ENCODE data around the gene GIMAP4. TPM values are rescaled to one million over a fixed set of nuclear protein-coding genes. Genes with fewer than 3 reads are reported as not detected.

The GIMAP4 gene
- total RNA-seq, 2 donors from 2014 or later = 8.2 to 13.0 TPM

DNA sequence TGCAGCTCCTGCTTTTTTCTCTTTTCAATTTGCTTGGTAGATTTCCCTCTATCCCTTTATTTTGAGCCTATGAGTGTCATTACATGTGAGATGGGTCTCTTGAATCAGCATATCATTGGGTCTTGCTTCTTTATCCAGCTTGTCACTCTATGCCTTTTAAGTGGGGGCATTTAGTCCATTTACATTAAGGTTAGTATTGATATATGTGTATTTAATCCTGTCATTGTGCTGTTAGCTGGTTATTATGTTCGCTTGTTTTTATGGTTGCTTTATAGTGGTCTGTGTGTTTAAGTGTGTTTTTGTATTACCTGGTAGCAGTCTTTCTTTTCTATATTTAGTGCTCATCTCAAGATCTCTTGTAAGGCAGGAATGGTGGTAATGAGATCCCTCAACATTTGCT lies 35.5 kb upstream of the GIMAP4 start:
- Histone ChIP-seq H3K27me3 (no peaks in the 10 kb centered on the region), H3K4me1 (no peaks in the 10 kb centered on the region), H3K9me3 (peaks cover 0 to 12% (median 0%) of the 10 kb centered on the region in 3 donors), H3K27ac (no peak overlapping the region), H3K4me3 (no peak overlapping the region), H3K36me3 (replicated peaks in 1 of 2; ENCODE audit: insufficient read depth in 1 of 2, low read depth in 2 of 2) (no peaks in the 10 kb centered on the region)
- 64 to 75% methylated on average over 1 of the region's 1 CpG for WGBS, 2 donors
- no peak for TF ChIP-seq CTCF (IDR thresholded peaks at IDR 0.05)
- TF ChIP-seq POLR2A (IDR thresholded peaks at IDR 0.05) = no peak
- intact Hi-C loops (cut with DNase I) = no loop called here
- ATAC-seq = no peak
- DNase-seq = no peak

- WGBS, 2 donors = 92 to 94% methylated on average over 2 of the region's 2 CpGs
- Histone ChIP-seq H3K27me3 (no peaks in the 10 kb centered on the region), H3K36me3 (replicated peaks in 1 of 2; ENCODE audit: insufficient read depth in 1 of 2, low read depth in 2 of 2) (no peaks in the 10 kb centered on the region), H3K4me1 (no peaks in the 10 kb centered on the region), H3K27ac (no peak overlapping the region), H3K9me3 (peaks cover 0 to 36% (median 0%) of the 10 kb centered on the region in 3 donors), H3K4me3 (no peak overlapping the region)
- DNase-seq (no peak), ATAC-seq (no peak)
- intact Hi-C loops (cut with DNase I) = no loop called here
- TF ChIP-seq POLR2A (IDR thresholded peaks at IDR 0.05) (no peak), CTCF (IDR thresholded peaks at IDR 0.05) (no peak)
Measured at GRCh38 chr7:150538259-150538658, 28.9 kb upstream of the GIMAP4 start.

DNA sequence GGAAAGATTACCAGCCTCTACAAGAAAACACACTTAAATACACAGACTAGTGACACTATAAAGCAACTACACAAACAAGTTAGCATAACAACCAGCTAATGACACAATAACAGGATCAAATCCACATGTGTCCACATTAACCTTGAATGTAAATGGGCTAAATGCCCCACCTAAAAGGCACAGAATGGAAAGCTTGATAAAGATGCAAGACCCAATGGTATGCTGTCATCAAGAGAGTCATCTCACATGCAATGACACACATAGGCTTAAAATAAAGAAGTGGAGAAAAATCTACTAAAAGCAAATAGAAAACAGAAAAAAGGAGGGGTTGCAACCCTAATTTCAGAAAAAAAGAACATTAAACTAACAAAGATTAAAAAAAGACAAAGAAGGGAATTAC lies 14.0 kb upstream of the GIMAP4 start:
- H3K4me3 ChIP-seq = no peak overlapping the region
- no peak for DNase-seq
- H3K36me3 ChIP-seq (replicated peaks in 1 of 2; ENCODE audit: insufficient read depth in 1 of 2, low read depth in 2 of 2) = no peaks in the 10 kb centered on the region
- no peak overlapping the region for H3K27ac ChIP-seq
- ATAC-seq = no peak
- H3K27me3 ChIP-seq = no peaks in the 10 kb centered on the region
- intact Hi-C loops (cut with DNase I) = no loop called here
- H3K9me3 ChIP-seq = no peaks in the 10 kb centered on the region
- H3K4me1 ChIP-seq = no peaks in the 10 kb centered on the region
- TF ChIP-seq POLR2A (IDR thresholded peaks at IDR 0.05) = no peak

DNA sequence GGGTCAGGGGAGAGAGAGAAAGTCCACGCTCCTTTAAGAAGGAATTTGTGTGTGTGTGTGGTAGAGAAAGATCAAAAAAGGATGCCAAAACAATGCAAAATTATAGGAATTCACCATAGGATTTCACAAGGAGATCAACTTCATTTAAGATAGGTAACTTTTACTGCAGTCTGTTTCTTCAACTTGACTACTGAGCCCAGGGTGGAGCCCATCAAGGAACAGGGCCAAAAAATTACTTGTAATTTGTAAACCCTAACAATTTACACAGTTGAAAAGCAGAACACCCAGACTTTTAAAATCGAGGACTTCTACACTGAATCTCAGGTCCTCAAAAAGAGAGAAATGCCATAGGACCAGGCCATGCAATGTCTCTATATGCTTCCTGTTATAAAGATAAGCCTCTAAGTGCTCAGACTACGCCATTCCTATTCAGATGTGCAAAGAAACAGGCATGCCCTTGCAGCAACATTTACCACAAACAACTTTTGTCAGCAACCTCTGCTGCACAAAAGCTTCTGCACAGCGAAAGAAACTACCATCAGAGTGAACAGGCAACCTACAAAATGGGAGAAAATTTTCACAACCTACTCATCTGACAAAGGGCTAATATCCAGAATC lies 10.6 kb upstream of the GIMAP4 start:
- Histone ChIP-seq H3K27ac (no peak overlapping the region), H3K36me3 (replicated peaks in 1 of 2; ENCODE audit: insufficient read depth in 1 of 2, low read depth in 2 of 2) (no peaks in the 10 kb centered on the region), H3K9me3 (peaks cover 0 to 9% (median 0%) of the 10 kb centered on the region in 3 donors), H3K4me1 (no peaks in the 10 kb centered on the region), H3K27me3 (no peaks in the 10 kb centered on the region), H3K4me3 (no peak overlapping the region)
- no peak for DNase-seq
- intact Hi-C loops (cut with DNase I) = no loop called here
- no peak for ATAC-seq
- TF ChIP-seq POLR2A (IDR thresholded peaks at IDR 0.05) (no peak), CTCF (IDR thresholded peaks at IDR 0.05) (no peak)
- 38 to 44% methylated on average over 4 of the region's 4 CpGs for WGBS, 2 donors

DNA sequence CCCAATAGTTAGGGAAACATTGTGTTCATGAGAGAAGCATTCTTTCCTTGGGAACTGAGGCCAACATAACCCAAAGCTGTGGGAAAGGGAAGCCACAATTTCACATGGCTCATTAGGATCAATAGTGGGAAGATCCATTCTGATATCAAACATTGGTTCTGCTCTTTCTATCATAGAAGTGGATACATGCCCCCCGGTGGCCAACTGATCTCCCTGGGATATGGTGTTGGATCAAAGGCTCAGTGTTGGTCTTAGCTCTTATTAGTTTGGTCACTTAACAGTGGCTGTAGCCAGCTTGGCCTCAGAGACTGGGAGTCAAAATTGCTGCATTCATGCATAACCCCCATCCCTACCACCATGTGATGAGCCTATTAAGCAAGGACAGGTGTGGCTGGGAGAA lies 6.7 kb upstream of the GIMAP4 start:
- H3K27me3 ChIP-seq = no peaks in the 10 kb centered on the region
- no peaks in the 10 kb centered on the region for H3K36me3 ChIP-seq (replicated peaks in 1 of 2; ENCODE audit: insufficient read depth in 1 of 2, low read depth in 2 of 2)
- TF ChIP-seq CTCF (IDR thresholded peaks at IDR 0.05) (no peak), POLR2A (IDR thresholded peaks at IDR 0.05) (no peak)
- H3K27ac ChIP-seq = no peak overlapping the region
- intact Hi-C loops (cut with DNase I) = no loop called here
- H3K4me1 ChIP-seq = no peaks in the 10 kb centered on the region
- H3K9me3 ChIP-seq = peaks cover 0 to 9% (median 0%) of the 10 kb centered on the region in 3 donors
- DNase-seq (no peak), ATAC-seq (no peak)
- WGBS, 2 donors = 33 to 38% methylated on average over 1 of the region's 1 CpG
- no peak overlapping the region for H3K4me3 ChIP-seq

All from body of pancreas (tissue), 4 donors.